ENCODE data around the gene PSMG3.
A peak's percentile ranks its signal among the peaks of the same experiment; 100 is the strongest.

The PSMG3 gene

DNA sequence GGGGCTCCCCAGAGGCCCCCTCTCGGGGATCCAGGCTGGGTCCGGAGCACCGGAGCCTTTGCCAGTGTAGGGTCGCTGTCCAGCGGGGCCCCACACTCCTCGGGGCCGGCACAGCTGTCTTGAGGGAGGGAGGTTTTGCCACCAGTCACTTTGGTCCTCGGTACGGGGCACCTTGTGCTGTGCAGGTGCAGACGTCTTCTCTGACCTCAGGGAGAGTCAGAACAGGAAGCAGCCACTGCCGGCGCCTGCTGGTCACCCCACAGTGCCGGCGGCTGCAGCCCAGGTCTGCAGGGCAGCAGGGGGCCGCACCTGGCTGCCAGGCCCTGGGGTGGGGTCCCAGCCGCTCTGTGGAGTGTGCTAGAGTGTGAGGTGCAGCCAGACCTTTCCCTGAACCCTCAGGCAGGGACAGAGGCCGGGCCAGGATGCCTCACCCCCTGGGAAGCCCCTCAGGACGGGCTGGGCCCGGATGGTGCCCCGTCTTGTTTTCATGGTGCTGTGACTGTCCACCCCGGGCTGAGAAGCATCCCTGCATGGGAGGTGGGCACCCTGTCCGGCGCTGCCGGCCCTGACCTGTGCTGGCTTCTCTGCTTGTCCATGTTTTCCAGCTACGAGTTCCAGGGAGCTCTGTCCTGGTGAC, 31.2 kb downstream of the PSMG3 start:
- ChIA-PET POLR2A (interaction anchor here (6.8 kb wide), 1 partner anchor 17 kb away, joined by 40 read pairs; the partner anchor contains the start of gene TMEM184A), CTCF (interaction anchor here (0.6 to 4.7 kb wide), 3 partner anchors 17 to 451 kb away, joined by 3 to 23 read pairs (median 3); partner anchors contain the start of genes GPER1 and TMEM184A)
- peak overlapping the region; percentile 56 for H3K4me3 ChIP-seq (ENCODE audit: low read depth, low read length)

DNA sequence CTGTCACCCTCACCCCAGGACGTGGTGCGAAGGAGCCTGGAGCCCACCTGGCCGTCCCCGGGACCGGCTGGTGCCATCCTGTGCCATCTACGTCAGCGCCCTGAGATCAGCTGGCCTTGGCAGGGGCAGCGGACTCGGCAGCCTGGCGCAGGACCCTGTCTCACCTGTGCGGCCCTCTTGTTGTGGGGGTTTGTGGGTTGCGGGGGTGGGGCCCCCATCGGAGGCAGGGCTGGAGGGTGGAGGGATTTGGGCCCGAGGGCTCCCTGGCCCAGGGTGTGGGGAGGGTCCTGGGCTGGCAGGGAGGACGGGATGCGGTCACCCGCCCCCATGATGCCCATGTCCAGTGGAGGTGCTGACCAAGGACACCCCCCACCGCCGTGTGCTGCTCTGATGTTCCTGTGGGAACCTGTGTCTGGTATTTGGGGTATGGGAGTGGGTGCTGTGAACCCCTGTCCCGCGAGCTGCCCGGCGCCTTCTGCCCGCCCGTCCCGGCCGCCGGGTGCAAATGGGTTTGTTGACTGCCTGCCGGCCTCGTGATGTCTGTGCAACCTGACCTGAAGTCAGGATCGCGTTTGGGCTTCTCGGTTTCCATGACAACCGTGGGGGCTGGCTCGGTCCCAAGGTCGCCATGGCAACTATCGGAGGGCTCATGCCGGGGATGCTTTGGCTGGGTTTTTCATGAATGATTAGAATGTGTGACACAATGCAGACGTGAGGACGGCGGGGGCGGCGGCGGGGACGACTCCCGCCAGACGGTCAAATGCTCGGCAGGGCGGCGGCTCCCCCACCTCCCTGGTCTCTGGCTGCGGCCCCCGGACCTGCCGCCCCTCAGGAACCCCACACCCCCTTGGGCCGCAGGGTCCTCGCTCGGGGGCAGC, 32.1 kb downstream of the PSMG3 start:
- H3K4me1 ChIP-seq (ENCODE audit: control insufficient read depth, insufficient read depth, low read length): peaks cover 22% of the 10 kb centered on the region
- H3K4me3 ChIP-seq (ENCODE audit: low read depth, low read length): peak overlapping the region; percentile 56
- CTCF ChIA-PET: interaction anchor here (1.1 to 4.7 kb wide), 2 partner anchors 18 to 41 kb away, joined by 3 to 23 read pairs; partner anchors contain the start of gene TMEM184A
- no peaks in the 10 kb centered on the region for H3K9me3 ChIP-seq (ENCODE audit: control insufficient read depth, insufficient read depth, low read depth, low read length)
- POLR2A ChIA-PET: interaction anchor here (0.9 to 6.8 kb wide), 5 partner anchors 18 to 71 kb away, joined by 3 to 40 read pairs (median 10); partner anchors contain the start of genes PSMG3 and TMEM184A
- H3K36me3 ChIP-seq (ENCODE audit: control insufficient read depth in 2 of 2, insufficient read depth in 1 of 2, low read length in 2 of 2): peaks cover 0 to 22% of the 10 kb centered on the region in 2 experiments; a peak in 1 of 3 replicates
- H3K27ac ChIP-seq (ENCODE audit: extremely low read depth, low read depth, low read length): peak overlapping the region; percentile 25; the same call in 1 of the 2 replicates
- peak; percentile 8; the same call in 1 of the 2 replicates for TF ChIP-seq ZNF394 (tag by site-specific recombination; IDR thresholded peaks at IDR 0.05; ENCODE audit: borderline replicate concordance)
- TF ChIP-seq ZNF837 (tag by site-specific recombination; IDR thresholded peaks at IDR 0.05): no peak
- TF ChIP-seq ZNF24 (tag by site-specific recombination; IDR thresholded peaks at IDR 0.05): no peak
- TF ChIP-seq, protein P1, sequence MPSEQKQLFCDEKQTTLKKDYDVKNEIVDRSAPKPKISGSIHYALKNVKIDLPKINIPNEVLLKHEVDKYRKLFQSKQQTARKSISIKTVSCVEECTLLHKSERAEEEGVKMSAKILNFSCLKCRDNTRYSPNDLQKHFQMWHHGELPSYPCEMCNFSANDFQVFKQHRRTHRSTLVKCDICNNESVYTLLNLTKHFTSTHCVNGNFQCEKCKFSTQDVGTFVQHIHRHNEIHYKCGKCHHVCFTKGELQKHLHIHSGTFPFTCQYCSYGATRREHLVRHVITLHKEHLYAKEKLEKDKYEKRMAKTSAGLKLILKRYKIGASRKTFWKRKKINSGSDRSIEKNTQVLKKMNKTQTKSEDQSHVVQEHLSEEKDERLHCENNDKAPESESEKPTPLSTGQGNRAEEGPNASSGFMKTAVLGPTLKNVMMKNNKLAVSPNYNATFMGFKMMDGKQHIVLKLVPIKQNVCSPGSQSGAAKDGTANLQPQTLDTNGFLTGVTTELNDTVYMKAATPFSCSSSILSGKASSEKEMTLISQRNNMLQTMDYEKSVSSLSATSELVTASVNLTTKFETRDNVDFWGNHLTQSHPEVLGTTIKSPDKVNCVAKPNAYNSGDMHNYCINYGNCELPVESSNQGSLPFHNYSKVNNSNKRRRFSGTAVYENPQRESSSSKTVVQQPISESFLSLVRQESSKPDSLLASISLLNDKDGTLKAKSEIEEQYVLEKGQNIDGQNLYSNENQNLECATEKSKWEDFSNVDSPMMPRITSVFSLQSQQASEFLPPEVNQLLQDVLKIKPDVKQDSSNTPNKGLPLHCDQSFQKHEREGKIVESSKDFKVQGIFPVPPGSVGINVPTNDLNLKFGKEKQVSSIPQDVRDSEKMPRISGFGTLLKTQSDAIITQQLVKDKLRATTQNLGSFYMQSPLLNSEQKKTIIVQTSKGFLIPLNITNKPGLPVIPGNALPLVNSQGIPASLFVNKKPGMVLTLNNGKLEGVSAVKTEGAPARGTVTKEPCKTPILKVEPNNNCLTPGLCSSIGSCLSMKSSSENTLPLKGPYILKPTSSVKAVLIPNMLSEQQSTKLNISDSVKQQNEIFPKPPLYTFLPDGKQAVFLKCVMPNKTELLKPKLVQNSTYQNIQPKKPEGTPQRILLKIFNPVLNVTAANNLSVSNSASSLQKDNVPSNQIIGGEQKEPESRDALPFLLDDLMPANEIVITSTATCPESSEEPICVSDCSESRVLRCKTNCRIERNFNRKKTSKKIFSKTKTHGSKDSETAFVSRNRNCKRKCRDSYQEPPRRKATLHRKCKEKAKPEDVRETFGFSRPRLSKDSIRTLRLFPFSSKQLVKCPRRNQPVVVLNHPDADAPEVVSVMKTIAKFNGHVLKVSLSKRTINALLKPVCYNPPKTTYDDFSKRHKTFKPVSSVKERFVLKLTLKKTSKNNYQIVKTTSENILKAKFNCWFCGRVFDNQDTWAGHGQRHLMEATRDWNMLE (tag by site-specific recombination; conservative IDR thresholded peaks at IDR 0.05; ENCODE audit: low read depth): no peak
- TF ChIP-seq, protein P2, sequence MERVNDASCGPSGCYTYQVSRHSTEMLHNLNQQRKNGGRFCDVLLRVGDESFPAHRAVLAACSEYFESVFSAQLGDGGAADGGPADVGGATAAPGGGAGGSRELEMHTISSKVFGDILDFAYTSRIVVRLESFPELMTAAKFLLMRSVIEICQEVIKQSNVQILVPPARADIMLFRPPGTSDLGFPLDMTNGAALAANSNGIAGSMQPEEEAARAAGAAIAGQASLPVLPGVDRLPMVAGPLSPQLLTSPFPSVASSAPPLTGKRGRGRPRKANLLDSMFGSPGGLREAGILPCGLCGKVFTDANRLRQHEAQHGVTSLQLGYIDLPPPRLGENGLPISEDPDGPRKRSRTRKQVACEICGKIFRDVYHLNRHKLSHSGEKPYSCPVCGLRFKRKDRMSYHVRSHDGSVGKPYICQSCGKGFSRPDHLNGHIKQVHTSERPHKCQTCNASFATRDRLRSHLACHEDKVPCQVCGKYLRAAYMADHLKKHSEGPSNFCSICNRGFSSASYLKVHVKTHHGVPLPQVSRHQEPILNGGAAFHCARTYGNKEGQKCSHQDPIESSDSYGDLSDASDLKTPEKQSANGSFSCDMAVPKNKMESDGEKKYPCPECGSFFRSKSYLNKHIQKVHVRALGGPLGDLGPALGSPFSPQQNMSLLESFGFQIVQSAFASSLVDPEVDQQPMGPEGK (tag by site-specific recombination; IDR thresholded peaks at IDR 0.05): peak; percentile 42; the same call in 1 of the 2 replicates
- no peak for TF ChIP-seq ZNF548 (tag by site-specific recombination; IDR thresholded peaks at IDR 0.05)
- 0 out of 2 replicates have a peak, but pooled peaks have one; percentile 33 for TF ChIP-seq ZIC2 (tag by site-specific recombination; IDR thresholded peaks at IDR 0.05)
- TF ChIP-seq KLF10 (tag by site-specific recombination; IDR thresholded peaks at IDR 0.05): peak; percentile 29; the same call in 1 of the 2 replicates
- TF ChIP-seq KLF7 (tag by site-specific recombination; IDR thresholded peaks at IDR 0.05; ENCODE audit: borderline replicate concordance): no peak
- TF ChIP-seq EGR2 (tag by site-specific recombination; IDR thresholded peaks at IDR 0.05; ENCODE audit: low read depth): peak; percentile 49; the same call in 1 of the 2 replicates
- TF ChIP-seq, protein P3, sequence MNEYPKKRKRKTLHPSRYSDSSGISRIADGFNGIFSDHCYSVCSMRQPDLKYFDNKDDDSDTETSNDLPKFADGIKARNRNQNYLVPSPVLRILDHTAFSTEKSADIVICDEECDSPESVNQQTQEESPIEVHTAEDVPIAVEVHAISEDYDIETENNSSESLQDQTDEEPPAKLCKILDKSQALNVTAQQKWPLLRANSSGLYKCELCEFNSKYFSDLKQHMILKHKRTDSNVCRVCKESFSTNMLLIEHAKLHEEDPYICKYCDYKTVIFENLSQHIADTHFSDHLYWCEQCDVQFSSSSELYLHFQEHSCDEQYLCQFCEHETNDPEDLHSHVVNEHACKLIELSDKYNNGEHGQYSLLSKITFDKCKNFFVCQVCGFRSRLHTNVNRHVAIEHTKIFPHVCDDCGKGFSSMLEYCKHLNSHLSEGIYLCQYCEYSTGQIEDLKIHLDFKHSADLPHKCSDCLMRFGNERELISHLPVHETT (tag by site-specific recombination; IDR thresholded peaks at IDR 0.05): no peak
- no peak for TF ChIP-seq ZNF214 (tag by site-specific recombination; IDR thresholded peaks at IDR 0.05; ENCODE audit: borderline replicate concordance)
- no peak for TF ChIP-seq BCL11A (tag by site-specific recombination; IDR thresholded peaks at IDR 0.05; ENCODE audit: low read depth)

More for the DNA sequence above, 31.2 kb downstream of the PSMG3 start:
- TF ChIP-seq, protein P4, sequence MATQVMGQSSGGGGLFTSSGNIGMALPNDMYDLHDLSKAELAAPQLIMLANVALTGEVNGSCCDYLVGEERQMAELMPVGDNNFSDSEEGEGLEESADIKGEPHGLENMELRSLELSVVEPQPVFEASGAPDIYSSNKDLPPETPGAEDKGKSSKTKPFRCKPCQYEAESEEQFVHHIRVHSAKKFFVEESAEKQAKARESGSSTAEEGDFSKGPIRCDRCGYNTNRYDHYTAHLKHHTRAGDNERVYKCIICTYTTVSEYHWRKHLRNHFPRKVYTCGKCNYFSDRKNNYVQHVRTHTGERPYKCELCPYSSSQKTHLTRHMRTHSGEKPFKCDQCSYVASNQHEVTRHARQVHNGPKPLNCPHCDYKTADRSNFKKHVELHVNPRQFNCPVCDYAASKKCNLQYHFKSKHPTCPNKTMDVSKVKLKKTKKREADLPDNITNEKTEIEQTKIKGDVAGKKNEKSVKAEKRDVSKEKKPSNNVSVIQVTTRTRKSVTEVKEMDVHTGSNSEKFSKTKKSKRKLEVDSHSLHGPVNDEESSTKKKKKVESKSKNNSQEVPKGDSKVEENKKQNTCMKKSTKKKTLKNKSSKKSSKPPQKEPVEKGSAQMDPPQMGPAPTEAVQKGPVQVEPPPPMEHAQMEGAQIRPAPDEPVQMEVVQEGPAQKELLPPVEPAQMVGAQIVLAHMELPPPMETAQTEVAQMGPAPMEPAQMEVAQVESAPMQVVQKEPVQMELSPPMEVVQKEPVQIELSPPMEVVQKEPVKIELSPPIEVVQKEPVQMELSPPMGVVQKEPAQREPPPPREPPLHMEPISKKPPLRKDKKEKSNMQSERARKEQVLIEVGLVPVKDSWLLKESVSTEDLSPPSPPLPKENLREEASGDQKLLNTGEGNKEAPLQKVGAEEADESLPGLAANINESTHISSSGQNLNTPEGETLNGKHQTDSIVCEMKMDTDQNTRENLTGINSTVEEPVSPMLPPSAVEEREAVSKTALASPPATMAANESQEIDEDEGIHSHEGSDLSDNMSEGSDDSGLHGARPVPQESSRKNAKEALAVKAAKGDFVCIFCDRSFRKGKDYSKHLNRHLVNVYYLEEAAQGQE (tag by site-specific recombination; IDR thresholded peaks at IDR 0.05): peak; percentile 78
- TF ChIP-seq ZBTB8A (tag by site-specific recombination; IDR thresholded peaks at IDR 0.05): no peak
- H3K36me3 ChIP-seq (ENCODE audit: control insufficient read depth in 2 of 2, insufficient read depth in 1 of 2, low read length in 2 of 2): peaks cover 0 to 22% of the 10 kb centered on the region in 2 experiments; a peak in 1 of 3 replicates
- H3K27ac ChIP-seq (ENCODE audit: extremely low read depth, low read depth, low read length): no peak overlapping the region
- peaks cover 14% of the 10 kb centered on the region; the same call in 1 of the 2 replicates for H3K4me1 ChIP-seq (ENCODE audit: control insufficient read depth, insufficient read depth, low read length)
- no peaks in the 10 kb centered on the region for H3K9me3 ChIP-seq (ENCODE audit: control insufficient read depth, insufficient read depth, low read depth, low read length)

All from HEK293 (cell line).